Upper lobe of left lung (tissue), 6 donors: ENCODE measurements around the gene AHNAK. TPM values are rescaled to one million over a fixed set of nuclear protein-coding genes. Genes with fewer than 3 reads are reported as not detected.

ENCODE experiments used
- ATAC-seq, 2 donors: fragments of 200-7000 bp; cut with Tn5 transposase; one replicate each; pipeline ENCODE4 v1.9.1; 2022; ENCODE audit warnings: mild to moderate bottlenecking in 2 of 2, moderate library complexity in 2 of 2; ENCODE audit not compliant: low FRiP score in 2 of 2
- DNase-seq, 2 donors: peaks; one replicate each; pipeline ENCODE4 v3.0.0-alpha.2; 2019 to 2020
- H3K27ac ChIP-seq, 4 donors: fragments of 200-600 bp; sonication (generic); one replicate each; pipeline ENCODE4 v1.5.1; 2016 to 2019
- H3K27me3 ChIP-seq, 4 donors: fragments of 200-600 bp; sonication (generic); one replicate each; pipeline ENCODE4 v1.5.1; 2017 to 2019
- H3K36me3 ChIP-seq, 4 donors: fragments of 200-600 bp; sonication (generic); one replicate each; pipeline ENCODE4 v1.5.1; 2016 to 2019
- H3K4me1 ChIP-seq, 4 donors: fragments of 200-600 bp; sonication (generic); one replicate each; pipeline ENCODE4 v1.5.1; 2018 to 2019
- H3K4me3 ChIP-seq, 4 donors: fragments of 200-600 bp; sonication (generic); one replicate each; pipeline ENCODE4 v1.5.1; 2017 to 2019; ENCODE audit warnings: mild to moderate bottlenecking in 2 of 4, moderate library complexity in 1 of 4
- H3K9me3 ChIP-seq, 4 donors: fragments of 200-600 bp; sonication (generic); one replicate each; pipeline ENCODE4 v1.5.1; 2018 to 2019
- EP300 ChIP-seq, 4 donors: sonication (generic); formaldehyde crosslinking; IDR thresholded peaks; one replicate each; pipeline ENCODE4 v1.5.1; 2017; ENCODE audit warnings: antibody characterized with exemption in 4 of 4, control low read depth in 2 of 4
- POLR2A ChIP-seq, 4 donors: fragments of 450-650 bp; IDR thresholded peaks; one replicate each; pipeline ENCODE4 v1.5.1; 2016 to 2017; ENCODE audit warnings: antibody characterized with exemption in 4 of 4, mild to moderate bottlenecking in 2 of 4
- POLR2AphosphoS5 ChIP-seq, 2 donors: sonication (generic); formaldehyde crosslinking; IDR thresholded peaks; one replicate each; pipeline ENCODE4 v1.5.1; 2017; ENCODE audit warnings: antibody characterized with exemption in 2 of 2
- WGBS, 2 donors: methylation state at CpG; one replicate each; pipeline ENCODE4 v1.1.5; 2017 to 2018; 5-methylcytosine and 5-hydroxymethylcytosine counted together
- total RNA-seq, 6 donors: library from RNA; depleted of rRNA in 4 of 6; stranded (reverse); fragments of >200 nt in 4 of 6; gene quantifications; one replicate each; pipeline versions ENCODE4 v1.1.0 to v1.2.1, GENCODE V29; 2016 to 2021
- TF ChIP-seq, protein P1 (sequence below), 6 experiments: fragments of 450-650 bp in 4 of 6; fragments of 200-600 bp in 2 of 6; sonication (generic) in 2 of 6; IDR thresholded peaks; one replicate each; pipeline ENCODE4 v1.5.1; 2016 to 2019; ENCODE audit warnings: antibody characterized with exemption in 6 of 6
- donor health status: DM: no; HTN: no; CAD: no; lungs with moderate emphysema.
- donor health status: DM: no; HTN: yes; CAD: no; lungs with severe emphysema.

Gene AHNAK
- total RNA-seq, 6 donors from 2014 or later = 583 to 1,153 (median 829) TPM

DNA sequence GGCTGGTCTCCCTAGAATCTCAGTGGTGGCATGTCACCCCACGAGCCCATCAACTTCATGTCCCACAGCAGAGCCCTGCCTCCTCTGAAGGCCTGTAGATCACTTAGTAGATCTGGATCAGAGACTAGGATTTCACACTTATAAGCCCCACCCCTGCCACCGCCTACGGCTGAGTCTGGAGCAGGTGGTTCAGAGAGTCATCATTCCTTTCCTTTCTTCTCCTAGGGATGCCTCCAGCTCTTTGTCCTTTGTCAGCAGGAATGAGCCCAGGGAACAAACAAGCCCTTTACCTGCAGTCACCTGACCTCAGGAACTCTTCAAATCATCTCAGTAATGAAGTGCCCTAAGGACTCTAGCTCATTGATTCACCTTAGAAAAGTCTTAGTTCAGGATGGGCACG, 90.0 kb downstream of the AHNAK start:
- TF ChIP-seq EP300 (IDR thresholded peaks at IDR 0.05) (no peak), POLR2AphosphoS5 (IDR thresholded peaks at IDR 0.05) (no peak), POLR2A (IDR thresholded peaks at IDR 0.05) (no peak)
- TF ChIP-seq, protein P1, sequence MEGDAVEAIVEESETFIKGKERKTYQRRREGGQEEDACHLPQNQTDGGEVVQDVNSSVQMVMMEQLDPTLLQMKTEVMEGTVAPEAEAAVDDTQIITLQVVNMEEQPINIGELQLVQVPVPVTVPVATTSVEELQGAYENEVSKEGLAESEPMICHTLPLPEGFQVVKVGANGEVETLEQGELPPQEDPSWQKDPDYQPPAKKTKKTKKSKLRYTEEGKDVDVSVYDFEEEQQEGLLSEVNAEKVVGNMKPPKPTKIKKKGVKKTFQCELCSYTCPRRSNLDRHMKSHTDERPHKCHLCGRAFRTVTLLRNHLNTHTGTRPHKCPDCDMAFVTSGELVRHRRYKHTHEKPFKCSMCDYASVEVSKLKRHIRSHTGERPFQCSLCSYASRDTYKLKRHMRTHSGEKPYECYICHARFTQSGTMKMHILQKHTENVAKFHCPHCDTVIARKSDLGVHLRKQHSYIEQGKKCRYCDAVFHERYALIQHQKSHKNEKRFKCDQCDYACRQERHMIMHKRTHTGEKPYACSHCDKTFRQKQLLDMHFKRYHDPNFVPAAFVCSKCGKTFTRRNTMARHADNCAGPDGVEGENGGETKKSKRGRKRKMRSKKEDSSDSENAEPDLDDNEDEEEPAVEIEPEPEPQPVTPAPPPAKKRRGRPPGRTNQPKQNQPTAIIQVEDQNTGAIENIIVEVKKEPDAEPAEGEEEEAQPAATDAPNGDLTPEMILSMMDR (IDR thresholded peaks at IDR 0.05) = no peak
- no peak for DNase-seq
- H3K4me3 ChIP-seq = no peak overlapping the region
- ATAC-seq = no peak
- H3K27me3 ChIP-seq = no peaks in the 10 kb centered on the region
- WGBS, 2 donors = 66 to 76% methylated on average over 4 of the region's 4 CpGs
- H3K4me1 ChIP-seq = no peaks in the 10 kb centered on the region
- no peaks in the 10 kb centered on the region for H3K36me3 ChIP-seq
- no peaks in the 10 kb centered on the region for H3K9me3 ChIP-seq
- H3K27ac ChIP-seq = no peak overlapping the region

DNA sequence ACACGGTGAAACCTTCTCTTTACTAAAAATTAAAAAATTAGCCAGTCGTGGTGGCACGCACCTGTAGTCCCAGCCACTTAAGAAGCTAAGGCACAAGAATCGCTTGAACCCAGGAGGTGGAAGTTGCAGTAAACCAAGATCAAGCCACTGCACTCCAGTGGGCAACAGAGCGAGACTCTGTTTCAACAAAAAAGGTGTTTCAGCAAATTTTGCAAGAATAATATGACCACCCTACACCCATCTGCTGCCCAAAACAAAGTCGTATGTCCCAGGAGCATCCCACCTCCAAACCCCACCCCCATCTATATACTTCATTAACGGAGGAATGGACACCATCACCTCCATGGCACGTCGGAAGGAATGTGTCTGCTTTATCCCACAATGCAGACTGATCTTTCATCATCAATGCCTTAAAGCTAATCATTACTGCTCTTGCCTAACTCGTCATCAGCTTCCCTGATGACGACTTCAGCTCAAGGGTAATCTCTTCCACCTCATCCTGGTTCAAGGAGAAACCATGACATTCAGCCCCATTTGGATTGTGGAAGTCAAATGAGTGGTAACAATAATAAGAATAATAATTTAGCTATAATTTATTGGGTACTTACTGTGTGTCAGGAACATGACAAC, 93.7 kb downstream of the AHNAK start:
- Histone ChIP-seq H3K27ac (no peak overlapping the region), H3K4me3 (no peak overlapping the region), H3K4me1 (no peaks in the 10 kb centered on the region), H3K9me3 (no peaks in the 10 kb centered on the region), H3K36me3 (no peaks in the 10 kb centered on the region), H3K27me3 (no peaks in the 10 kb centered on the region)
- no peak for ATAC-seq
- no peak for DNase-seq
- 90 to 91% methylated on average over 11 of the region's 11 CpGs for WGBS, 2 donors
- TF ChIP-seq POLR2A (IDR thresholded peaks at IDR 0.05) (no peak), POLR2AphosphoS5 (IDR thresholded peaks at IDR 0.05) (no peak), EP300 (IDR thresholded peaks at IDR 0.05) (no peak)
- TF ChIP-seq, protein P1 (IDR thresholded peaks at IDR 0.05) = no peak

DNA sequence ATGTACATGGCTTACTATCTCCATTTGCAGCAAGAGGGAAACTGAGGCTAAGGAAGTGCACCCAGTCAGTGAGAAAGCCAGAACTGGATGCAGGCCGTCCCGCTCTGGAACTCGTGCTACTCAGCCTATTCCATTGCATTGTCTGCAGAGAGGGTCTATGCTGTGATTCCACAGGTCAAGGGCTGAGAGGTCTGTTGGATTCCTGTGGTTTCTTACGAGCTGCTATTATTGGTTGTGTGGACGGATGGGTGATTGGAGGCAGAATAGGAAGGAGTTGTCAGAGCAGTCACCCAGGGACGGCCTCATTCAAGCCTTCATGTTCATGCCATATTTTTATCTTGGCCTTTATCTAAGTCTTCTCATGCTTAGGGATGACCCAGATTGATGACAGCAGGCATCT, 94.3 kb downstream of the AHNAK start:
- 91 to 95% methylated on average over 6 of the region's 6 CpGs for WGBS, 2 donors
- H3K4me1 ChIP-seq = no peaks in the 10 kb centered on the region
- DNase-seq (no peak), ATAC-seq (no peak)
- no peaks in the 10 kb centered on the region for H3K36me3 ChIP-seq
- no peak overlapping the region for H3K27ac ChIP-seq
- no peaks in the 10 kb centered on the region for H3K27me3 ChIP-seq
- no peaks in the 10 kb centered on the region for H3K9me3 ChIP-seq
- H3K4me3 ChIP-seq = no peak overlapping the region
- TF ChIP-seq POLR2A (IDR thresholded peaks at IDR 0.05) (no peak), EP300 (IDR thresholded peaks at IDR 0.05) (no peak), POLR2AphosphoS5 (IDR thresholded peaks at IDR 0.05) (no peak)
- TF ChIP-seq, protein P1 (IDR thresholded peaks at IDR 0.05) = no peak

DNA sequence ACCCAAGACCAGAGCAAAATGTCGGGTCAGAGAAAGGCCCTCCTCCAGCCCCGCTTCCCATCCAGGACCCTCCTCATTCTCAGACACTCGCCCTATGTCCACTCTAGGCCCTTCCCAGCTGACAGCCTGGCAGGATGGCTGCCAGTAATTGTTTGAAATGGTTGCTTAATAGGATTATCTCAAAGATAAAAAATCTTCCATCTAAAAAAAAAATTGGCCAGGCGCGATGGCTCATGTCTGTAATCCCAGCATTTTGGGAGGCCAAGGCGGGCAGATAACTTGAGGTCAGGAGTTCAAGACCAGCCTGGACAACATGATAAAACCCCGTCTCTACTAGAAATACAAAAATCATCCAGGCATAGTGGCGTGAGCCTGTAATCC, 95.4 kb downstream of the AHNAK start:
- no peak for TF ChIP-seq EP300 (IDR thresholded peaks at IDR 0.05)
- TF ChIP-seq, protein P1 (IDR thresholded peaks at IDR 0.05) = no peak
- no peak for TF ChIP-seq POLR2A (IDR thresholded peaks at IDR 0.05)
- TF ChIP-seq POLR2AphosphoS5 (IDR thresholded peaks at IDR 0.05) = no peak
- Histone ChIP-seq H3K27me3 (no peaks in the 10 kb centered on the region), H3K4me1 (no peaks in the 10 kb centered on the region), H3K27ac (no peak overlapping the region), H3K9me3 (no peaks in the 10 kb centered on the region), H3K36me3 (no peaks in the 10 kb centered on the region), H3K4me3 (no peak overlapping the region)
- no peak for DNase-seq
- ATAC-seq = no peak
- 84 to 90% methylated on average over 8 of the region's 8 CpGs for WGBS, 2 donors
